D721Med (cell line): ENCODE results near the gene FLCN.

Source experiments
- DNase-seq: peaks from one replicate; pipeline ENCODE4 v3.0.0; 2011; ENCODE audit warnings: low spot score; ENCODE audit not compliant: insufficient read length
- FAIRE-seq: peaks from 2 replicates; lab custom pipeline; 2011; peaks lifted over from hg19 to GRCh38; lab: Jason Lieb, UNC
- TF ChIP-seq, protein P1 (sequence below): IDR thresholded peaks from 2 replicates; pipeline ENCODE4 v1.5.1; 2012; ENCODE audit warnings: mild to moderate bottlenecking, control low read depth; ENCODE audit not compliant: insufficient read depth; ENCODE audit errors: missing control alignments

The FLCN gene

DNA sequence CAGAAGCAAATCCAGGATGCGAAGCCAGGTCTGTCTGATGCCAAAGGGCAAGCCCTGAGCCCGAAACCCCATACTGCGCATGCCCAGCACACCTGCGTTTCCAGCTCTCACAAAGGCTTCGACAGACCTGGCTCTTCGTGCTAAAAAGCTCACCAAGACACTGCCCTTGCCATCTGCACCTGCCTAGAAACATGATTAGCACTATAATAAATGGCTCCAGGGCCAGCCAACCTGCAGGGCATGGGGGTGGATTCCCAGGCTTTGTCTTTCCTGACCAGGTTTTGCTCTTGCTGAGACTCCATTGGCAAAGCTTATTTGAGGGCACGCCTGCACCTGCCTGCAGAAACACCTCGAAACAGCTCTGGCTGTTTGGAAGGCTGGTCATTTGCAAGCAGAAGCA is 16.4 kb downstream of the FLCN start:
- no peak for FAIRE-seq

DNA sequence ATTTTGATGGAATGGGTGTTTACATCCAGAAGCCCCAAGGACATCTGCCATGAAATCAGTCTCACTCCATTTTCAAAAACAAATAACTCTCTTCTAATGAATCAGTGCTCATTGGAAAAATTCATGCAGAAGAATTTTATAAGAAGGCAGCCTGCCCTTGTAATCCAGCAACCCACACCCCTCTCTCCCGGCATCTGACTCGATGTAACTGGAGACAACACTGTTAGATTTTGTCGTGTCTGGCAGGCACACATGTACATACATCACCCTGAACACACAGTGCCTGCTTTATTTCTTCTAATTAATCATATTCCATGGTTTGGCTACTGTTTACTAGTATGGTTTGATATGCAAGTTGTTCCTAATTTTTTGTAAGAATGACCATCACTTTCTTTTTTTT is 19.0 kb downstream of the FLCN start:
- TF ChIP-seq, protein P1, sequence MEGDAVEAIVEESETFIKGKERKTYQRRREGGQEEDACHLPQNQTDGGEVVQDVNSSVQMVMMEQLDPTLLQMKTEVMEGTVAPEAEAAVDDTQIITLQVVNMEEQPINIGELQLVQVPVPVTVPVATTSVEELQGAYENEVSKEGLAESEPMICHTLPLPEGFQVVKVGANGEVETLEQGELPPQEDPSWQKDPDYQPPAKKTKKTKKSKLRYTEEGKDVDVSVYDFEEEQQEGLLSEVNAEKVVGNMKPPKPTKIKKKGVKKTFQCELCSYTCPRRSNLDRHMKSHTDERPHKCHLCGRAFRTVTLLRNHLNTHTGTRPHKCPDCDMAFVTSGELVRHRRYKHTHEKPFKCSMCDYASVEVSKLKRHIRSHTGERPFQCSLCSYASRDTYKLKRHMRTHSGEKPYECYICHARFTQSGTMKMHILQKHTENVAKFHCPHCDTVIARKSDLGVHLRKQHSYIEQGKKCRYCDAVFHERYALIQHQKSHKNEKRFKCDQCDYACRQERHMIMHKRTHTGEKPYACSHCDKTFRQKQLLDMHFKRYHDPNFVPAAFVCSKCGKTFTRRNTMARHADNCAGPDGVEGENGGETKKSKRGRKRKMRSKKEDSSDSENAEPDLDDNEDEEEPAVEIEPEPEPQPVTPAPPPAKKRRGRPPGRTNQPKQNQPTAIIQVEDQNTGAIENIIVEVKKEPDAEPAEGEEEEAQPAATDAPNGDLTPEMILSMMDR = no peak
- DNase-seq (no peak), FAIRE-seq (no peak)

More for the DNA sequence above, 16.4 kb downstream of the FLCN start:
- TF ChIP-seq, protein P1 = no peak
- DNase-seq = no peak

GRCh38 chr17:17216776-17217175 is 20.2 kb downstream of the FLCN start:
- DNase-seq (no peak), FAIRE-seq (no peak)
- TF ChIP-seq, protein P1 = no peak

DNA sequence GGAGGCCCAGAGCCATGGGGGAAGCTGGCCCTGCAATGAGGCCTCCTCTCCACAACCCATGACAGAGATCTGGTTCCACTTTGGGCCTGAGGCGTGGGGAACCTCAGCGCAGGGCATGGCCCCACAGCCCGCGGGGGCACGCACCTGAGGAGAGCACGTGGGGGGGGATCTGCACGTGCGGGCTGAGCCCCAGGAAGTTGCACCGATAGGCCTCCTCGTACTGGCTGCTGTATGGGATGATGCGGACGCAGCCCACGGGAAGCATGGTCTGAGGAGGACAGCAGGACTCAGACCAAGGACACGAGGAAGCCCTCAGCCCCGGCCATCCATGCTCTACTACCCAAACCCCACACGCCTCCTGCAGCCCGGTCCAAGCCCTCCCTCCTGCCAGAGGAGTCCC is 20.7 kb downstream of the FLCN start:
- DNase-seq (no peak), FAIRE-seq (no peak)

DNA sequence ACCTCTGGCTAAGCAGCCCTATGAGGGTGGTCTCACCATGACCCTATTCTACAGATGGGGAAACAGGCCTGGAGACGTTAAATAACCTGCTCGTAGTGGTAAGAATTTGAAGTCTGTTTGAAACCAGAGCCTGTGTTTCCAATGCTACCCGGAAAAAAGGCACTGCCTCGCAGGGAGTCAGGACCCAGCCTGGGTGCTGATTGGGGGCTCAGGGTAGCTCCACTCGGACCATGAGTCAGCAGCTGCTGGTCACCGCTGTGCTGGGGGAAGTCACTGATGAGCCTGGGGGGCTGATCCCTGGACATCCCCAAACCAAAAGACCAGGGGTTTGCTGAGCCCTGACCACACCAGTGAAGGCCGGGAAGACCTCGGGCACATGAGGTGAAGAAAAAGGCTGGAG is 21.4 kb downstream of the FLCN start:
- no peak for FAIRE-seq
- no peak for DNase-seq
- TF ChIP-seq, protein P1 = no peak

More for the DNA sequence above, 20.7 kb downstream of the FLCN start:
- TF ChIP-seq, protein P1 = no peak

DNA sequence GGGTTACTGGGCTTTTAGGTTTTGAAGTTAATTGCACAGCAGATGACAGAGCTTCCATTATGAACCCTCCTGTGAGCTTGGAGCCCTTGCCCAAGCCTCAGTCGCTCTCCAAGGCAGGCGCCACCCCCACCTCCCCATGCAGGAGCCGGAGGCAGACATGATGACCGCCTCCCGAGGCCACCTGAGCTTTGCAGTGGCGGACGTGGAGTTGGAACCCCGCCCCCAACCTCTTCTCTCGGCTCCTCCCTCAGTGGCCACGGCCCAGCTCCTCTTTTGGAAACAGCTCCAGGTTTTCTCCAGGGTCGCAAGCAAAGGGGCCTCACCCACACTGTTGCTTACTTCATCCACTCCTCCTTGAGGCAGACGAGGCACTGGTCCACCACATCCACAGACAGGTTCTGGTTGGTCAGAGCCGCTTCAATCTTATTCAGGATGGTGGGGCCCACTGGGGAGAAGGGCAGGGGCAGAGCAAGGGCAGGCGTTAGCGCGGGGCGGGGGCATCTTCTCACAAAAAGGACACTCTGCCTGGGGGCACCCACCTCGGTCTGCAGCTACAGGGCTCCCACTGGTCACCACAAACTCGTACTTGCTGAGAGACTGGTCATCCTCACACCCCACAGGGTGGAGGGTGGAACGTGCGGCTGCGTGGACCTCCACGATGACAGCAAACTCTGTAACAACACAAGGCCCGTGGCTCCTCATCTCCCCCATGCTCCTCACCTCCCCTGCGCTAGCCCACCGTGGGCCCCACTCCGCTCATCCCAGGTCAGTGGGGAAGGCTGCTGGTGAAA is 22.1 kb downstream of the FLCN start:
- TF ChIP-seq, protein P1 = no peak
- FAIRE-seq (no peak), DNase-seq (no peak)

- no peak for DNase-seq
- no peak for FAIRE-seq
Observed at GRCh38 chr17:17213775-17214174, 23.2 kb downstream of the FLCN start.

More at GRCh38 chr17:17213775-17214174, 23.2 kb downstream of the FLCN start:
- TF ChIP-seq, protein P1 = no peak
